Measurements from ENCODE around the gene HHIPL1.

The HHIPL1 gene

GRCh38 chr14:99716091-99716849, 71.3 kb downstream of the HHIPL1 start:
- no peak for DNase-seq (ENCODE audit: low read depth)

GRCh38 chr14:99716850-99717681, 72.1 kb downstream of the HHIPL1 start:
- DNase-seq (ENCODE audit: low read depth) = no peak

- DNase-seq (ENCODE audit: low read depth) = no peak
These were observed 72.7 kb downstream of the HHIPL1 start for GRCh38 chr14:99717682-99718013.

- DNase-seq (ENCODE audit: low read depth) = no peak
These were observed 73.3 kb downstream of the HHIPL1 start for GRCh38 chr14:99718031-99718810.

GRCh38 chr14:99718811-99719192, 73.9 kb downstream of the HHIPL1 start:
- no peak for DNase-seq (ENCODE audit: low read depth)

GRCh38 chr14:99720941-99721791, 76.2 kb downstream of the HHIPL1 start:
- DNase-seq (ENCODE audit: low read depth) = no peak

GRCh38 chr14:99721792-99722516, 77.0 kb downstream of the HHIPL1 start:
- no peak for DNase-seq (ENCODE audit: low read depth)

- no peak for DNase-seq (ENCODE audit: low read depth)
These were observed 77.8 kb downstream of the HHIPL1 start for GRCh38 chr14:99722741-99723140.

- DNase-seq (ENCODE audit: low read depth) = no peak
These were observed 79.4 kb downstream of the HHIPL1 start for GRCh38 chr14:99724196-99724891.

- no peak for DNase-seq (ENCODE audit: low read depth)
These were observed 80.2 kb downstream of the HHIPL1 start for GRCh38 chr14:99724939-99725773.

GRCh38 chr14:99725774-99726537, 81.0 kb downstream of the HHIPL1 start:
- no peak for DNase-seq (ENCODE audit: low read depth)

- no peak for DNase-seq (ENCODE audit: low read depth)
These were observed 81.7 kb downstream of the HHIPL1 start for GRCh38 chr14:99726538-99727095.

GRCh38 chr14:99727096-99727870, 82.4 kb downstream of the HHIPL1 start:
- no peak for DNase-seq (ENCODE audit: low read depth)

GRCh38 chr14:99728231-99728920, 83.4 kb downstream of the HHIPL1 start:
- no peak for DNase-seq (ENCODE audit: low read depth)

- no peak for DNase-seq (ENCODE audit: low read depth)
These were observed 84.1 kb downstream of the HHIPL1 start for GRCh38 chr14:99728981-99729451.
